ENCODE data around the gene OR10H4. TPM values are rescaled to one million over a fixed set of nuclear protein-coding genes. Genes with fewer than 3 reads are reported as not detected.
"Not testable (repeated sequence)": the region's sequence is repeated elsewhere in the genome, so short reads cannot be mapped to it uniquely, and the experiment has no call there.

Gene OR10H4
- not detected for total RNA-seq (2021; ENCODE audit: unreplicated experiment)
- polyA plus RNA-seq (2012; ENCODE audit: insufficient read length) = not detected
- not detected for Bru-seq, nascent RNA
- BruChase-seq, experiment 1, labeled RNA remaining after a 2-hour chase = not detected
- BruChase-seq, experiment 2, labeled RNA remaining after a 6-hour chase = not detected
- long read RNA-seq = 0 reads

- intact Hi-C loops (cut with micrococcal nuclease; ENCODE audit: unreplicated experiment) (no loop called here), in situ Hi-C loops (cut with HindIII; ENCODE audit: low pct_unique_long_range_greater_than_20kb, low sequenced_read_pairs) (no loop called here)
- no peak within 1 kb of the TSS for H3K4me3 ChIP-seq (ENCODE audit: low read depth in 2 of 2, low read length in 2 of 2)
- DNase-seq (ENCODE audit: low read depth, low spot score) = no peak
- POLR2A ChIA-PET = no interaction called here
- CTCF ChIA-PET = no interaction called here
- BruUV-seq (replicated peaks) = no TSS peak
- H3K4me1 ChIP-seq (ENCODE audit: control insufficient read depth, insufficient read depth, low read length) = no peaks in the 10 kb centered on the region
- H3K27me3 ChIP-seq (ENCODE audit: control insufficient read depth, insufficient read depth, low read length) = no peaks in the 10 kb centered on the region
- no peak for ATAC-seq
- H3K27ac ChIP-seq (ENCODE audit: low read length) = no peak within 1 kb of the TSS
- TF ChIP-seq TCF7L2 (IDR thresholded peaks at IDR 0.05; ENCODE audit: low read depth, low read length) = no peak
- TF ChIP-seq CTCF (IDR thresholded peaks at IDR 0.05) = no peak
- TF ChIP-seq REST (IDR thresholded peaks at IDR 0.05; ENCODE audit: insufficient read depth in 1 of 2, low read depth in 2 of 2, low read length in 1 of 2) = no peak
- TF ChIP-seq POLR2AphosphoS5 (IDR thresholded peaks at IDR 0.05; ENCODE audit: low read depth, low read length) = no peak
- no peak for TF ChIP-seq SIN3A (IDR thresholded peaks at IDR 0.05; ENCODE audit: borderline replicate concordance, insufficient read depth, low read depth, low read length)
- H3K36me3 ChIP-seq (ENCODE audit: control insufficient read depth, insufficient read depth, low read length) = no peaks in the 10 kb centered on the region
- peaks cover 9% of the 10 kb centered on the region; the same call in 1 of the 2 replicates for H3K9me3 ChIP-seq (ENCODE audit: control insufficient read depth, insufficient read depth, low read depth, low read length)
Observed at GRCh38 chr19:15948223-15949058, at the start of gene OR10H4. Gene OR10H4, plus strand, starts transcription at chr19:15949008. Its CDS starts 0 bp downstream, at chr19:15949008.

- H3K36me3 ChIP-seq (ENCODE audit: control insufficient read depth, insufficient read depth, low read length); intact Hi-C loops (cut with micrococcal nuclease; ENCODE audit: unreplicated experiment); BruUV-seq (replicated peaks); POLR2A ChIA-PET; DNase-seq (ENCODE audit: low read depth, low spot score); H3K27me3 ChIP-seq (ENCODE audit: control insufficient read depth, insufficient read depth, low read length); H3K4me3 ChIP-seq (ENCODE audit: low read depth in 2 of 2, low read length in 2 of 2); H3K9me3 ChIP-seq (ENCODE audit: control insufficient read depth, insufficient read depth, low read depth, low read length); CTCF ChIA-PET; H3K4me1 ChIP-seq (ENCODE audit: control insufficient read depth, insufficient read depth, low read length); H3K27ac ChIP-seq (ENCODE audit: low read length); ATAC-seq; in situ Hi-C loops (cut with HindIII; ENCODE audit: low pct_unique_long_range_greater_than_20kb, low sequenced_read_pairs): not testable (repeated sequence)
Observed at GRCh38 chr19:15899561-15899960, 49.2 kb upstream of the OR10H4 start.

GRCh38 chr19:15900032-15900431, 48.8 kb upstream of the OR10H4 start:
- H3K36me3 ChIP-seq (ENCODE audit: control insufficient read depth, insufficient read depth, low read length); H3K27ac ChIP-seq (ENCODE audit: low read length); DNase-seq (ENCODE audit: low read depth, low spot score); POLR2A ChIA-PET; BruUV-seq (replicated peaks); CTCF ChIA-PET; in situ Hi-C loops (cut with HindIII; ENCODE audit: low pct_unique_long_range_greater_than_20kb, low sequenced_read_pairs); H3K9me3 ChIP-seq (ENCODE audit: control insufficient read depth, insufficient read depth, low read depth, low read length); H3K4me3 ChIP-seq (ENCODE audit: low read depth in 2 of 2, low read length in 2 of 2); H3K27me3 ChIP-seq (ENCODE audit: control insufficient read depth, insufficient read depth, low read length); H3K4me1 ChIP-seq (ENCODE audit: control insufficient read depth, insufficient read depth, low read length); intact Hi-C loops (cut with micrococcal nuclease; ENCODE audit: unreplicated experiment); ATAC-seq: not testable (repeated sequence)
